Stimulated activated CD8-positive, alpha-beta memory T cell treated with anti-CD3 and anti-CD28 coated beads, Interleukin-4, amount 100 ng/mL, for 4 hours (primary cell): ENCODE results near the gene LAMA5.

Experiments used
- DNase-seq, 2 donors: peaks; one replicate each; pipeline ENCODE4 v3.0.0-alpha.2; 2020; ENCODE audit warnings: low read depth in 2 of 2, low spot score in 1 of 2

LAMA5 gene

GRCh38 chr20:62317167-62317655 is 49.9 kb downstream of the LAMA5 start:
- no peak for DNase-seq

DNA sequence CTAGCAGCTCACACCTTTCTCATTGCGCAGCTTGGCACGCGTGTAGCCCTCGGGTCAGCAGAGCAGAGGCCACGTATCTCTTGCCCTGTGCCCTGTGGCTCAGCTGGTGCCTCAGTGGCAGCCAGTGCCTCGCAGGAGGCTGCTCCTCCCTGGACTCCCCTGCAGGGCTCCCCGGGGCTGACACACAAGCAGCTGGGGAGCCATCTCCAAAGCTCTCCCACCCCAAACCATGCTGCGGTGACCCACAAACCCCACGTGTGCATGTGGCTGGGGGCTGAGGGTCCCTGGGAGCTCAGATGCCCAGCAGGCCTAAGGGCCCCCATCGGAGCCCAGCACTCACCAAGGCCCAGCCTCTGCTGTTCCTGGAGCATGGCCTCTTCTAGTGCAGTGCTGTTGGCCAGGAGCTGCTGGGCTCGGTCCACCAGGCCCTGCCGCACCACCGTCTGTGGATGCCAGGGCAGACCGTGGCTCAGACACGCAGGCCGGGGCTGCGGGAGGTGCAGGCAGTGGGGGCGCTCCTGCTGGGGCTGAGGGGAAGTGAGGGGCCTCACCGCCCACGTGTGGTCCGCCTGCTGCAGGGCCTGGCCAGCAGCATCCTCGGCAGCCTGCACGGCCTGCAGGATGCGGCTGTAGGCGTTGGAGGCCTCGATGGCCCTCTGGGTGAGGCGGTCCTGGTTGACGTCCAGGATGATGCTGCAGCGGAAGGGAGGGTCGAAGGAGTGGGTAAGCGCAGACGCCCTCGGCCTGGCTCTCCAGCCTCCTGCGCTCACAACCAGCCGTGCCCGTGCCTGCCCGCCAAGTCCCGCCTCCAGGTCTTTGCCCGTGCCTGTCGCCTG is 50.6 kb downstream of the LAMA5 start:
- DNase-seq: no peak

DNA sequence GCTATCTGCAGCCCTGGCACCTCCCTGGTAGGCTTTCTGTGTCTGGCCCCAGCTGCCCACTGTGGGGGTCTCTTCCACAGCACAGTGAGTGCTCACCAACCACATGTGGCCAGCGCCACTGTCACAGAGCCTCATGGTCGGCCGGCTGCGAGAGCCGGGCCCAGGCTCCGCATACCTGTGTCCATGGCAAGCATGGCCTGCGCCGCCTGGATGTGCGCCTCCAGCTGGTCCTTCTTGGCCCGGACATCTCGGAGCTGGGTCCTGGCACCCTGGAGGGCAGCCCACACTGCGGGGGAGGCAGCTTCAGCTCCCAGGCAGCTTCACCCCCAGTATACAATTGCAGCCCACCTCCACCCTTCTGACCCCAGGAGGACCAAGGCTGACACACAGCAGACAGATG is 51.3 kb downstream of the LAMA5 start:
- no peak for DNase-seq

DNA sequence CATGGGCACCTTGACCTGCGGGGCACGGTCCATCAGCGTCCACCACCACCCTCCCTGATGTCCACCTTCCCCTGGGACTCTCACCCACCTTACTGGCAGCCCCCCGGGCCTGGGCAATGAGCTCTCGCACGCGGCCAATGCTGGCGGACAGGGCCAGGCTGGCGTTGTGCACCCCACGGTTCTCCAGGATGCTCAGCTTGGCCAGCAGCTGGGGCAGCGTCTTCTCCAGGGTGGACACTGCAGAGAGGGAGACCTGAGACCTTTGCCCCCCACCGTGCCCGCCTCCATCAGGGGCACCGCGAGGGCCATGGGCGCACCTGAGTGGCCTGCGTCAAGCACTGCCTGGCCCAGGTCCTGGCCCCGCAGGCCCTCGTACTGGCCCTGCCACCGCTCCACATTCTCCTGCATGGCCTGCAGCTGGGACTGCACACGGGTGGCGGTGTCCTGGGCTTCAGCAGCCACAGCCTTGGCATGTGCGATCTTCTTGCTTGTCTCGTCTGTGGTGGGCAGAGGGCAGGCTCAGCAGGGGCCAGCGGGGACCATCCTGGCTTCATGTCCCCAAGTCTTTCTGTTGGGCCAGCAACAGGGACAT is 52.3 kb downstream of the LAMA5 start:
- no peak for DNase-seq

- DNase-seq: no peak
Observed at GRCh38 chr20:62314339-62314638, 52.8 kb downstream of the LAMA5 start.

DNA sequence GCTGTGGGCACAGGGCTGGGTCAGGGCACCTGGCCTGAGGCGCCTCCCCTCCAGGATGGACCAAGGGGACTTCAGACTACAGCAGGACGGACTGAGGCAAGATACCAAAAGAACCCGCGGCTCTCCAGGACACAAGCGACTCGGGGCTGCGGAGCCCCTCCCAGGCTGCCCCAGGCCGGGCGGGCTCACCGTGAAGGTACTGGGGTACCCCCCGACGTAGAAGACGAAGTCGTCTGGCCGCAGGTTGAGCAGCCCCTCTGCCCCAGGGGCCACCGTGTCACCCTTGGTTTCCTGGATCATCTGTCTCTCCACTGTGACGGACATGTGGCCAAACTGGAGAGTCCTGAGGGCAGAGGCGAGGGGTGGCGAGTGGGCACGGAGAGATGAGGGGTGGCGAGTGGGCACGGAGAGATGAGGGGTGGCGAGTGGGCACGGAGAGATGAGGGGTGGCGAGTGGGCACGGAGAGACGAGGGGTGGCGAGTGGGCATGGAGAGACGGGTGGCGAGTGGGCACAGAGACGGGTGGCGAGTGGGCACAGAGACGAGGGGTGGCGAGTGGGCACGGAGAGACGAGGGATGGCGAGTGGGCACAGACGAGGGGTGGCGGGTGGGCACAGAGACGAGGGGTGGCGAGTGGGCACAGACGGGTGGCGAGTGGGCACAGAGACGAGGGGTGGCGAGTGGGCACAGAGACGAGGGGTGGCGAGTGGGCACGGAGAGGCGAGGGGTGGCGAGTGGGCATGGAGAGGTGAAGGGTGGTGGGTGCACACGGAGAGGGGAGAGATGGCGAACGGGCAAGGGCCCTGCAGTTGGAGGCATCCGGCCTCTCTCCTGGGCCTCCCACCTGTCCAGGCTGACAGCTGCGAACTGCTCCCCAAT is 53.4 kb downstream of the LAMA5 start:
- DNase-seq: no peak

DNA sequence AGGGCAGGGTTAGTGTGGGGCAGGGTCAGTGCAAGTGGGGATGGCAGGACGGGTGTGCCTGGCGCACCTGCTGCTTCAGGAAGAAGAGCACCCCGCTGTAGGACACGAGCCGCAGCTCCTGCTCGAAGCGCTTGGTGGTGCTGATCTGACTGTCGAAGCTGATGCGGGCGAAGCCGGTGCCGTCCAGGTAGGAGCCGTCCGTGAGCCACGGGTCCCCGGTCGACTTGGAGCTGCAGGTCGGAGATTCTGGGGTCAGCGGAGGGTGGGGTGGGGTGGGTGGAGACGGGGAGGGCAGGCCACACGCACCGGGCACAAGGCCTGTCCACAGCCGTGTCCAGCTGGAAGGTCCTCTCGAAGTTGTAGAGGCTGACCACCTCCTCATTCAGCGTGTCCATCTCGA is 54.1 kb downstream of the LAMA5 start:
- no peak for DNase-seq

DNA sequence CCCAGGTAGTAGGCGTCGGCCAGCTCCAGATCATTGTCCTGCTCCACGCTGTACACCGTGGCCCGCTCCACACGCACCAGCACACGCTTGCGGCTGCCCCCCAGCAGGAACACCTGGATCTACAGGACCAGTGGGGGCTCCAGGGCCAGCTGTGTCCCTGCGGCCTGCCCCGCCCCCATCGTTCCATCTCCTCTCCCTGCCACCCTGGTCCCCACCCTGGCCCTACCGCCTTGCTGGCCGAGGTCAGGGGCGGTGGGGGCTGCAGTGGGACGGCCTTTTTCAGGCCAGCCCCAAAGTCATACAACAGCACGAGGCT is 54.5 kb downstream of the LAMA5 start:
- DNase-seq: no peak

DNA sequence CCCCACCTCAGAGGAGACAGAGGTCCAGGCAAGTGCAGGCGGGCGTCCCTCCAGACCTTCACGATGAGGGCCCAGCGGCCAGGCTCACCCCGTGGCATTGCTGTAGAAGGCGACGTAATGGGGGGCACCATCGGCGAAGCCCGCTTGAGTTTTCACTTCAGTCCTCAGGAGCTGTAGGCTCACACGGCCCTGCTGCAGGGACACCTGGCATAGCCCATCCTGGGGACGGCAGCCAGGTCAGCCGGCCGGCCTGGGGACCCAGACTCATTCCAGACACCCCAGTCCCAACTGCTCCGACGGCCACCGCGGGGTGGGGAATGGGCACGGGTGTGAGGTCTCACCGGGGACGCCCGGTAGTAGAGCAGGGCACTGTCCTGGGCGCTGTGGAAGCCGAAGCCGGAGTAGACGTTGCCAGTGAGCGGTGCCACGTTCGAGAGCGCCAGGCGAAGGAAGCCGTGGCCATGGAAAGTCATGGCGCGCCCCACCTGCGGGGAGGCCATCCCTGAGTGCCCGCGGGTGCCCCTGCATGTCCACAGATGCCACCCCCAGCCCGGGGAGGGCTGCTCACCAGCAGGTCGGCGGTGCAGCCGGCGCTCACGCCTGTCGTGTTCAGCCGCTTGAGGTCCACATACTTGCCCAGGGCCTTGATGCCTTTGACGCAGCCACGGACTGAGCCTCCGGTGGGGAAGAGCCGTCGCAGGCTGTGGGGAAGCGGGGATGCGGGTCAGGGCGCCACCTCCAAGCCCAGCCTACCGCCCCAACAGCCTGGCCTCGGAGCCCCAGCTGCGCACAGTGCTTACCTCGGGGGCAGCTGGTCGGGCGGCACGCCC is 55.1 kb downstream of the LAMA5 start:
- DNase-seq: no peak

DNA sequence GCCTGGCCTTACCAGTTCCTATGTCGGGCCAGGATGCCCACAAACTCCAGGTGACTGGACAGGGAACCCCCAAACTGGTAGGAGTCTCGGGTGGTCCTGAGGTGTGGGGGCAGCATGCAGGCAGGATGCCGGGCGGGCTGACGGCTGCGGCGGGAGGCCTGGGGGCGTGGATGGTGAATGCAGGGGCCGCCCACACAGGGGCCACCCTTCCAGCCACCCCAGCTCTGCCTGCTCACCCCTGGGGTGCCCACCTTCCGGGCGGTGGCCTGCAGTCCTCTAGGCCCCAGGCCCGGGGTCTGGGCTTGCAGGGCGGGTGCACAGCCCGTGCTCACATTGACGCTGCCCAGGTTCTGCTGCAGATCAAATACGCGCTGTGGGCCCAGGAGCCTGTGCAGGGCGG is 56.0 kb downstream of the LAMA5 start:
- no peak for DNase-seq

DNA sequence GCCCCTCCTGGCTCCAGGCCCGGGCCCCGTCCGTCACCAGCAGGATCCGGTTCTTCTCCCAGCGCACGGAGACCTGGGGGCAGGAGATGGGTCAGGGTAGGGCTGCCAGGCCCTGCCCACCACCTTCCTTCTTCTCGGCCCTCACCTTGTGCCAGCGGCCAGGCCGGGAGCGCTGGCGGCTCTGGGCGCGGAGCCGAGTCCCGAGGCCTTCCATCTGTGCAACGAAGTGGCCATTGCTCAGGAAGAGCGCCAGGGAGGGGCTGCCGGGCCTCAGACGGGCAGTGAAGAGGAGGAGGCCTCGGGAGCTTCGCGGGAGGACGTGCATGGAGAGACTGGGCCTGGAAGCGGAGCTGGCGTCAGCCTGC is 56.4 kb downstream of the LAMA5 start:
- DNase-seq: no peak

DNA sequence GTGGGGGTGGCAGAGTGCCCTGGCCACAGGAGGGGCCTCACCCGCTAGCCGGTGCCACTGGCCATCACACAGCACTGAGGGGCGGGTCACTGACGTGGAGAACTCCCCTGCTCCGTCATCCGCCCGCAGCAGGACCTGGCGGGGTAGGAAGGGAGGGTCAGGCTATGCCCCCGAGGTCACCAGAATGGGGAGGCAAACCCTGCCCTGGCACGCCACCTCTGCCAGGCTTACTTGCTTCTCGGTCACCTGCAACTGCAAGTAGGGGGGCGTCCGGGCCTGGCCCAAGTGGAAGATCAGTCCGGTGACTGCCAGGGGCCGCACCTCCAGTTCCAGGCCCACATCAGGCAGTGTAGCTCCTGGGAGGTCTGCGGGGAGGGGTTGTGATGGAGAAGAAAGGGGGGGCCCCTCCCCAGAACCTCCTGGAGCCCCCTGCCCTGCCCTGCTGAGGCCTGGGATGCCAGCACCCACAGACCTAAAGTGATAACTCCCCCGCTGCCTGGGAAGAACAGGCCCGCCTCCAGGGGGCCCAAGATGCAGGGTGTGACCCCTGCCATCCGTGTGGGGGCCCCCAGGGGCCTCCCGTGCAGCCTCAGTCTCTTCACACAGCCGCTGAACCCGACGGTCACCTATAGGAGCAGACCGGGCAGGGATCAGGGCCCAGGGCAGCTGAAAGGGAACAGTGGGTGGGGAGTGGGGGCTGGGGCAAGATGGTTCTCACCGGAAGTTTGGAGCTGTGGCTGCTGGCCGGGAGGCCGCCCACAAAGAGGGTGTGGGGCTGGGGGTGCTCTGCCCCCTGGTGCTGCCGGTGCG is 57.0 kb downstream of the LAMA5 start:
- DNase-seq: no peak

DNA sequence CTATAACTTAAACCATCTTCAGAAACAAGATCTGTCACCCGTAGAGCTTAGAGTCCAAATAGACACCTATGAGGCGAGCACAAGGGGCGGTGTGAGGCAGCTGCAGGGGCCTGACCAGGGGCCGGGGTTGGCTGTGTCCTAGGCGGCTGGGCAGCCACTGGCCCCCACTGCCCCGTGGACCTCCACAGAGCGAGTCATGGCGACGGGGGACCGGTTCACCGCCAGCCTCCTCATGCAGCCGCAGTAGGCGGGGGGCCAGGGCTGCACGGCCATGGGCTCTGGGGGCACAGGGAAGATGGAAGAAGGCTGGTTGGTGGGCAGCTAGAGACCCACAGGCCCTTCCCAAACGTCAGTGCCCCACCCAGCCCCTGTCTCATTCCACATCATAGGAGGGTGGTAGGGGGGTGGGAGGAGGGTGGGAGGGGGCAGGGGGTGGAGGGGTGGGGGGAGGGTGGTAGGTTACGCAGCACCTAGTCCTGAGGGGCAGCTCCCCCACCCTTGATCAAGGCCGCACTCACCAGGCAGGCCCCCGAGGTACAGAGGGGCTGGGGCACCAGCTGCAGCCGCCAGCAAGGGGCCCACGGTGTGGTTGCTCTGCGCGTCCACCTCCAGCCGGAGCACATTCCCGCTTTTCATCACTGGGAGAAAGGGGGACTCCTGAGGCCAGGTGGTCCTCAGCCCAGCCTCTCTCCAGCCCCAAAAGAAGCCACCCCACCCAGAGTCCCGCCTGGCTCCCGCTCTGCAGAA is 57.7 kb downstream of the LAMA5 start:
- DNase-seq: no peak

DNA sequence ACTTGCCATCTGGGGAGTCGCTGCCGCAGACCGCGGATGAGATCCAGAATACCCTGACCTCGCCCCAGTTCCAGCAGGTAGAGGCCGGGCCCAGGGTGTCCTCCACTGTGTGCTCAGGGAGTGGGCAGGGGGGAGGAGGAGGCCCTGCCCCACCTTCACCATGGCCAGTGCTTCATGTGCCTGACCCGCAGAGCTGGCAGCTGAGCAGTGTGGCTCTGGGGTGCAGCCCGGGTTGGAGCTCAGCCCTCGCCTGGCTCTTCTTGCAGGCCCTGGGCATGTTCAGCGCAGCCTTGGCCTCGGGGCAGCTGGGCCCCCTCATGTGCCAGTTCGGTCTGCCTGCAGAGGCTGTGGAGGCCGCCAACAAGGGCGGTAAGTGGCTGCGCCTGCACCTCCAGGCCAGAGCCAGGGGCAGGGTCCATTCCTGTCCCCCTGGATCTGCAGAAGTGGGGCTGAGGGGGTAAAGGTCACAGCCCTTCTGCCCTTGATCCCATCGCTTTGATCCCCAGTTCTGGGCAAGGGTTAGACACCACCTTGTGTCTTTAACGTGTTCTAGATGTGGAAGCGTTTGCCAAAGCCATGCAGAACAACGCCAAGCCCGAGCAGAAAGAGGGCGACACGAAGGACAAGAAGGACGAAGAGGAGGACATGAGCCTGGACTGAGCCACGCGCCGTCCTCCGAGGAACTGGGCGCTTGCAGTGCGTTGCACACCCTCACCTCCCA is 58.9 kb downstream of the LAMA5 start:
- no peak for DNase-seq

DNA sequence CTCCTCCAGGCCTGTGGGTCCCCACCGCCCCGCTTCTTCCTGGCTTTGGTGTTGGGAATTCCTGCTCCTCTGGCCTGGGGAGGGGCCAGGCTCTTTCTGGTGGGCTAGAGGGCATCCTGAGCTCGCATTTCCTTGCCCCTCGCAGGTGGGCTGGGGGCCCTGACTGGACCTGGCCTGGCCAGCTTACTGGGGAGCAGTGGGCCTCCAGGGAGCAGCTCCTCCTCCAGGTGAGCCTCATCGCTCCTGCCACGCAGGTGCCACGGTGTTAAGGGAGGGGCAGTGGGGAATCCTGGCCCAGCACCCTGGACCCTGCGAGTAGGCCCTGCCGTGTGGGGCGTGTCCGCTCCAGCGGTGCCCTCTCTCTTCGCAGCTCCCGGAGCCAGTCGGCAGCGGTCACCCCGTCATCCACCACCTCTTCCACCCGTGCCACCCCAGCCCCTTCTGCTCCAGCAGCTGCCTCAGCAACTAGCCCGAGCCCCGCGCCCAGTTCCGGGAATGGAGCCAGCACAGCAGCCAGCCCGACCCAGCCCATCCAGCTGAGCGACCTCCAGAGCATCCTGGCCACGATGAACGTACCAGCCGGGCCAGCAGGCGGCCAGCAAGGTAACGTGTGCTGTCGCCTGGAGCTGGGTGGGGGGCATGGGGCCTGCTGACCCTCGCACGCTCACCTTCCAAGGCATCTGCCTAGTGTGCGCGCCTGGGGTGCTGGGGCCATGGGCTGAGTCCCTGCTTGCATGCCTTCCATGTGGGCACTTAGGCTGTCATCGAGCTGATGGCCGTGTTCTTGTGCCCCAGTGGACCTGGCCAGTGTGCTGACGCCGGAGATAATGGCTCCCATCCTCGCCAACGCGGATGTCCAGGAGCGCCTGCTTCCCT is 59.6 kb downstream of the LAMA5 start:
- no peak for DNase-seq

DNA sequence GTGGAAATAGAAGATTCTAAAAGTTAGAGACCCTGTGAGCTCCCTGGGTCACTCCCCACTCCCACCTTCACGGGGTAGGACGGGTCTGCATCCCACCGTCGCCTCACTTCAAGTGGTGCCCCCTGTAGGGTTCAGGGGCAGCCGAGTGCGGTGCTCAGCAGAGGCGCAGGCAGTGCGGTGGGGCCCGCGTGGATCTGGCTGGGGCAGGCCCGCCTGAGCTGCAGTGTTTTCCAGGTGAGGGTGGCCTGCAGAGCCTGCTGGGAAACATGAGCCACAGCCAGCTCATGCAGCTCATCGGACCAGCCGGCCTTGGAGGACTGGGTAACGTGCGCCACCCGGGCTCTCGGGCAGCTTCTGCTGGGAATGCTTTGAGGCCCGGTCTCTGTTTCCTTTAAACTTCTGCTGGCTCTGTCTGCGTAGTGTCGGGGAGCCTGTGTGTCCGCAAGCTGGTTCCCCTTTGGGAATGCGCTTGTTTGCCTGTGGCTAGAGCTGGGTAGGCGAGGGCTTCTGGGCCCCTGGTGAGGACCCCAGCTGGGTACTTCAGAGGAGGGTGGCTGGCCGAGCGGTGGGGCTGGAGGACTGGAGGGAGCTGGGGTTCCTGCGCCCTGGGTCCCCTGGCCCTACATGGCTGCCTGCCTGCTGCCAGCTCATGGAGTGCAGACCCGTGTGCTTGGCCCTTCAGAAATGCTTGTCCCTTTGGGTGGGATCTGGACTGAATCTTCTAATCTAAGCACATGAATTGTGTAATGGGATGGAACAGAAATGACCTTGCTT is 60.5 kb downstream of the LAMA5 start:
- DNase-seq: no peak

GRCh38 chr20:62305765-62306413 is 61.2 kb downstream of the LAMA5 start:
- DNase-seq: no peak
